Psoas muscle (tissue), 8 donors: Measurements from ENCODE around the gene GPR15LG. TPM values are rescaled to one million over a fixed set of nuclear protein-coding genes. Genes with fewer than 3 reads are reported as not detected.
"Not testable (repeated sequence)": the region's sequence is repeated elsewhere in the genome, so short reads cannot be mapped to it uniquely, and the experiment has no call there.

ENCODE experiments used
- ATAC-seq, 4 donors: fragments of 200-7000 bp; cut with Tn5 transposase; one replicate each; pipeline ENCODE4 v1.9.1; 2020; ENCODE audit warnings: moderate library complexity in 3 of 4, mild to moderate bottlenecking in 2 of 4
- DNase-seq, 2 donors: peaks; one replicate each; pipeline ENCODE4 v3.0.0-alpha.2; 2020
- H3K27ac ChIP-seq: fragments of 200-600 bp; one replicate; pipeline ENCODE4 v1.8.0; 2022
- H3K27me3 ChIP-seq, 3 donors: fragments of 200-600 bp in 1 of 3; one replicate each; pipeline versions ENCODE4 v1.6.1 to v1.8.0; 2013 to 2022; ENCODE audit warnings: low read length in 2 of 3, mild to moderate bottlenecking in 2 of 3, moderate library complexity in 1 of 3; ENCODE audit not compliant: insufficient read depth in 3 of 3
- H3K36me3 ChIP-seq, 2 donors: fragments of 200-600 bp in 1 of 2; one replicate each; pipeline versions ENCODE4 v1.6.1 to v1.8.0; 2013 to 2022; ENCODE audit warnings: low read depth in 1 of 2, mild to moderate bottlenecking in 1 of 2, moderate library complexity in 1 of 2; ENCODE audit not compliant: insufficient read depth in 1 of 2
- H3K4me1 ChIP-seq: fragments of 200-600 bp; one replicate; pipeline ENCODE4 v1.8.0; 2022
- H3K4me3 ChIP-seq: fragments of 200-600 bp; one replicate; pipeline ENCODE4 v1.8.0; 2022; ENCODE audit warnings: mild to moderate bottlenecking
- H3K9me3 ChIP-seq: fragments of 200-600 bp; one replicate; pipeline ENCODE4 v1.8.0; 2022
- CTCF ChIP-seq: fragments of 200-600 bp; IDR thresholded peaks from one replicate; pipeline ENCODE4 v1.8.0; 2022; ENCODE audit warnings: antibody characterized with exemption
- WGBS, 3 donors: extraction: QIAGEN DNeasy Blood & Tissue Kit; methylation state at CpG; one replicate each; pipeline versions ENCODE4 v1.1.6 to v1.1.7; 2013; 5-methylcytosine and 5-hydroxymethylcytosine counted together
- intact Hi-C, 2 donors: fragments of 100-400 bp; cut with DNase I; formaldehyde crosslinking; loops; one replicate each; pipeline versions ENCODE4 v1.11.0 to v1.14.2; 2022
- polyA plus RNA-seq, 3 donors: library from polyadenylated mRNA; stranded (reverse); fragments of 200-250 nt; gene quantifications; one replicate each; pipeline ENCODE4 v1.2.3, GENCODE V29; 2013
- total RNA-seq, 4 donors: library from RNA; stranded (reverse); fragmentation: NEBNext Ultra II Directional in 2 of 4; extraction: Animal tissue kit (Norgen Biotek cat#: 25700) in 2 of 4; gene quantifications; one replicate each; pipeline versions ENCODE4 v1.2.1 to v1.2.4, GENCODE V29; 2021 to 2023
- donor health status: healthy with polysubstance abuse.
- donor health status: DM: no; HTN: no; CAD: no; lungs with moderate emphysema.
- donor health status: Bipolar disorder and iron deficiency.
- donor health status: healthy.
- donor health status: DM: yes; HTN: yes; CAD: no.
- donor health status: DM: no; HTN: no; CAD: no.
- donor health status: DM: no; HTN: no; CAD: no.
- donor health status: DM: yes; HTN: yes; CAD: no.

Gene GPR15LG
- total and polyA plus RNA-seq, 7 donors: 0.09 to 0.15 TPM; not detected in 5

- H3K4me3 ChIP-seq, DNase-seq, H3K9me3 ChIP-seq, ATAC-seq, H3K27me3 ChIP-seq, H3K27ac ChIP-seq, intact Hi-C loops, H3K4me1 ChIP-seq, H3K36me3 ChIP-seq: not testable (repeated sequence)
- 84 to 85% (median 84%) methylated on average over 20 of the region's 21 CpGs for WGBS, 3 donors
Measured at GRCh38 chr10:84171700-84172466, 1.7 kb upstream of the GPR15LG start.

- H3K4me1 ChIP-seq: no peaks in the 10 kb centered on the region
- 83 to 89% (median 85%) methylated on average over 9 of the region's 9 CpGs for WGBS, 3 donors
- DNase-seq (no peak), ATAC-seq (no peak)
- intact Hi-C loops: no loop called here
- H3K27ac ChIP-seq: no peak overlapping the region
- H3K27me3 ChIP-seq: no peaks in the 10 kb centered on the region
- no peak for TF ChIP-seq CTCF
- no peaks in the 10 kb centered on the region for H3K9me3 ChIP-seq
- no peak overlapping the region for H3K4me3 ChIP-seq
- no peaks in the 10 kb centered on the region for H3K36me3 ChIP-seq
Measured at GRCh38 chr10:84172467-84173356, 889 bp upstream of the GPR15LG start.

- ATAC-seq (no peak), DNase-seq (no peak)
- Histone ChIP-seq H3K4me3 (no peak overlapping the region), H3K4me1 (no peaks in the 10 kb centered on the region), H3K27me3 (peaks cover 0 to 3% (median 0%) of the 10 kb centered on the region in 3 donors), H3K9me3 (no peaks in the 10 kb centered on the region), H3K36me3 (no peaks in the 10 kb centered on the region), H3K27ac (no peak overlapping the region)
- TF ChIP-seq CTCF: no peak
- 82 to 84% (median 83%) methylated on average over 6 of the region's 6 CpGs for WGBS, 3 donors
- intact Hi-C loops: no loop called here
Measured at GRCh38 chr10:84175436-84175835, 1.8 kb downstream of the GPR15LG start.

GRCh38 chr10:84176351-84176750 is 2.8 kb downstream of the GPR15LG start:
- no peak for TF ChIP-seq CTCF
- H3K36me3 ChIP-seq: no peaks in the 10 kb centered on the region
- intact Hi-C loops: no loop called here
- H3K9me3 ChIP-seq: no peaks in the 10 kb centered on the region
- H3K4me3 ChIP-seq: no peak overlapping the region
- WGBS, 3 donors: 78 to 83% (median 81%) methylated on average over 4 of the region's 4 CpGs
- no peak overlapping the region for H3K27ac ChIP-seq
- H3K4me1 ChIP-seq: no peaks in the 10 kb centered on the region
- DNase-seq: no peak
- H3K27me3 ChIP-seq: peaks cover 0 to 3% (median 0%) of the 10 kb centered on the region in 3 donors
- ATAC-seq: no peak

- Histone ChIP-seq H3K27ac (no peak overlapping the region), H3K36me3 (no peaks in the 10 kb centered on the region), H3K9me3 (no peaks in the 10 kb centered on the region), H3K27me3 (peaks cover 0 to 3% (median 0%) of the 10 kb centered on the region in 3 donors), H3K4me3 (no peak overlapping the region), H3K4me1 (no peaks in the 10 kb centered on the region)
- no peak for DNase-seq
- intact Hi-C loops: no loop called here
- ATAC-seq: no peak
- no peak for TF ChIP-seq CTCF
- 80 to 90% (median 90%) methylated on average over 4 of the region's 4 CpGs for WGBS, 3 donors
Measured at GRCh38 chr10:84176836-84177474, 3.4 kb downstream of the GPR15LG start.
